ENCODE measurements around the gene RASGRF1.
"Not testable (repeated sequence)": the region's sequence is repeated elsewhere in the genome, so short reads cannot be mapped to it uniquely, and the experiment has no call there.

RASGRF1 gene

GRCh38 chr15:79035111-79035601 is 55.4 kb downstream of the RASGRF1 start:
- no peak for DNase-seq

GRCh38 chr15:79034284-79034683 is 56.3 kb downstream of the RASGRF1 start:
- no peak for DNase-seq

- no peak for DNase-seq
Measured at GRCh38 chr15:79032656-79033055, 57.9 kb downstream of the RASGRF1 start.

GRCh38 chr15:79031821-79032220 is 58.8 kb downstream of the RASGRF1 start:
- no peak for DNase-seq

GRCh38 chr15:79031201-79031600 is 59.4 kb downstream of the RASGRF1 start:
- DNase-seq = no peak

GRCh38 chr15:79030470-79030869 is 60.1 kb downstream of the RASGRF1 start:
- DNase-seq = no peak

- no peak for DNase-seq
Measured at GRCh38 chr15:79028411-79028964, 62.1 kb downstream of the RASGRF1 start.

- no peak for DNase-seq
Measured at GRCh38 chr15:79027532-79028410, 62.8 kb downstream of the RASGRF1 start.

GRCh38 chr15:79025802-79026201 is 64.8 kb downstream of the RASGRF1 start:
- DNase-seq = no peak

- no peak for DNase-seq
Measured at GRCh38 chr15:79025201-79025600, 65.4 kb downstream of the RASGRF1 start.

- not testable (repeated sequence) for DNase-seq
Measured at GRCh38 chr15:79024493-79024892, 66.1 kb downstream of the RASGRF1 start.

GRCh38 chr15:79023918-79024317 is 66.7 kb downstream of the RASGRF1 start:
- DNase-seq = no peak

GRCh38 chr15:79023546-79023890 is 67.1 kb downstream of the RASGRF1 start:
- no peak for DNase-seq

GRCh38 chr15:79018960-79019359 is 71.6 kb downstream of the RASGRF1 start:
- no peak for DNase-seq

- DNase-seq = no peak
Measured at GRCh38 chr15:79017953-79018352, 72.6 kb downstream of the RASGRF1 start.

- no peak for DNase-seq
Measured at GRCh38 chr15:79016527-79017170, 73.9 kb downstream of the RASGRF1 start.

- no peak for DNase-seq
Measured at GRCh38 chr15:79015416-79015815, 75.2 kb downstream of the RASGRF1 start.

- DNase-seq = no peak
Measured at GRCh38 chr15:79010278-79010677, 80.3 kb downstream of the RASGRF1 start.

GRCh38 chr15:79009379-79009778 is 81.2 kb downstream of the RASGRF1 start:
- no peak for DNase-seq

GRCh38 chr15:79008659-79009058 is 81.9 kb downstream of the RASGRF1 start:
- DNase-seq = no peak

GRCh38 chr15:79007066-79007465 is 83.5 kb downstream of the RASGRF1 start:
- no peak for DNase-seq

GRCh38 chr15:79006071-79006470 is 84.5 kb downstream of the RASGRF1 start:
- DNase-seq = no peak

GRCh38 chr15:79004336-79004735 is 86.2 kb downstream of the RASGRF1 start:
- no peak for DNase-seq

GRCh38 chr15:79003896-79004295 is 86.7 kb downstream of the RASGRF1 start:
- DNase-seq = no peak
